Measurements from ENCODE around the gene C1D.

GRCh38 chr2:68044099-68044498 lies 18.7 kb downstream of the C1D start:
- TF ChIP-seq CTCF (conservative IDR thresholded peaks at IDR 0.05; ENCODE audit: low read depth, low read length) (no peak), POLR2A (IDR thresholded peaks at IDR 0.05; ENCODE audit: low read depth, low read length) (no peak), FOS (IDR thresholded peaks at IDR 0.05; ENCODE audit: low read depth, low read length) (peak; percentile 51; the same call in 1 of the 2 replicates), CHD1 (IDR thresholded peaks at IDR 0.05; ENCODE audit: low read depth, low read length) (no peak), RFX5 (IDR thresholded peaks at IDR 0.05; ENCODE audit: low read depth, low read length) (no peak), RAD21 (IDR thresholded peaks at IDR 0.05; ENCODE audit: low read length) (no peak), SMC3 (IDR thresholded peaks at IDR 0.05; ENCODE audit: low read depth, low read length) (no peak)
